DND-41 (cell line): ENCODE data around the gene CYB561D2.

Experiments used
- EZH2 ChIP-seq: IDR thresholded peaks from 3 replicates; pipeline ENCODE4 v1.6.1; 2012; ENCODE audit warnings: borderline replicate concordance, low read depth, mild to moderate bottlenecking, moderate library complexity, low read length, inconsistent platforms; ENCODE audit not compliant: severe bottlenecking
- TF ChIP-seq, protein P1 (sequence below): IDR thresholded peaks from 2 replicates; pipeline ENCODE4 v1.5.1; 2012; ENCODE audit warnings: borderline replicate concordance, low read length, moderate library complexity, mild to moderate bottlenecking; ENCODE audit not compliant: poor library complexity, severe bottlenecking; ENCODE audit errors: extremely low read depth

DNA sequence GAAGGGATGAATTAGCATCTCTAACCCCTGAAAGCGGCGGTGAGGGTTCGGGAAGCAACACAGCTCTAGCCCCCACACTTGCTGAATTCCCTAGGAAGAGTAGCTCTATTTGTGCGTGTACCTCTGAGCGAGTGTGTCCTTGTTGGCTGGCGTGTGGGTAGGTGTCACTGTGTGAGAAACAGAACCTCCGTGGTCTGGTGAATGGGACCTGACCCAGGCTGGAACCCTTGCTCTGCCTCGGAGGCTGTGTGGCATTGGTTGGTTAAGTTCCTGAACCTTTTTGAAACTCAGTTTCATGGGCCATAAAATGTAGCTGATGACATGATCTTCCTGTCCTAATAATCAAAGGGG is 9.1 kb downstream of the CYB561D2 start:
- TF ChIP-seq, protein P1, sequence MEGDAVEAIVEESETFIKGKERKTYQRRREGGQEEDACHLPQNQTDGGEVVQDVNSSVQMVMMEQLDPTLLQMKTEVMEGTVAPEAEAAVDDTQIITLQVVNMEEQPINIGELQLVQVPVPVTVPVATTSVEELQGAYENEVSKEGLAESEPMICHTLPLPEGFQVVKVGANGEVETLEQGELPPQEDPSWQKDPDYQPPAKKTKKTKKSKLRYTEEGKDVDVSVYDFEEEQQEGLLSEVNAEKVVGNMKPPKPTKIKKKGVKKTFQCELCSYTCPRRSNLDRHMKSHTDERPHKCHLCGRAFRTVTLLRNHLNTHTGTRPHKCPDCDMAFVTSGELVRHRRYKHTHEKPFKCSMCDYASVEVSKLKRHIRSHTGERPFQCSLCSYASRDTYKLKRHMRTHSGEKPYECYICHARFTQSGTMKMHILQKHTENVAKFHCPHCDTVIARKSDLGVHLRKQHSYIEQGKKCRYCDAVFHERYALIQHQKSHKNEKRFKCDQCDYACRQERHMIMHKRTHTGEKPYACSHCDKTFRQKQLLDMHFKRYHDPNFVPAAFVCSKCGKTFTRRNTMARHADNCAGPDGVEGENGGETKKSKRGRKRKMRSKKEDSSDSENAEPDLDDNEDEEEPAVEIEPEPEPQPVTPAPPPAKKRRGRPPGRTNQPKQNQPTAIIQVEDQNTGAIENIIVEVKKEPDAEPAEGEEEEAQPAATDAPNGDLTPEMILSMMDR, result no peak
- no peak for TF ChIP-seq EZH2
